PC-9 (cell line): Measurements from ENCODE around the gene CHST11. TPM values are rescaled to one million over a fixed set of nuclear protein-coding genes. Genes with fewer than 3 reads are reported as not detected.

Source experiments
- BruUV-seq: library from RNA; stranded (reverse); fragments of 400-500 nt; replicated peaks from 2 replicates; lab custom pipeline; 2021; lab: Mats Ljungman, UMichigan
- CTCF ChIA-PET: fragments of 300-600 bp; sonication (Branson Sonifier 250); formaldehyde crosslinking; loops from one replicate; lab custom pipeline; 2022; ENCODE audit warnings: antibody characterized with exemption; lab: Charles Lee
- POLR2A ChIA-PET: fragments of 300-600 bp; sonication (Branson Sonifier 250); formaldehyde crosslinking; loops from one replicate; lab custom pipeline; 2022; ENCODE audit warnings: antibody characterized with exemption; ENCODE audit not compliant: unreplicated experiment; lab: Charles Lee
- DNase-seq, 2 experiments: peaks; one replicate each; pipeline versions ENCODE4 v3.0.0 to v3.0.0-alpha.2; 2015 to 2022; ENCODE audit warnings: mixed read lengths in 1 of 2
- H2AFZ ChIP-seq: fragments of 200-600 bp; sonication (generic); 2 replicates; pipeline ENCODE4 v1.8.1; 2017; ENCODE audit warnings: antibody characterized with exemption
- H3F3A ChIP-seq: fragments of 200-600 bp; sonication (generic); 2 replicates; pipeline ENCODE4 v1.8.1; 2017; ENCODE audit warnings: antibody characterized with exemption, mild to moderate bottlenecking, low read depth; ENCODE audit not compliant: insufficient read depth
- H3K27ac ChIP-seq: fragments of 200-600 bp; sonication (generic); 2 replicates; pipeline ENCODE4 v1.6.1; 2016; ENCODE audit warnings: mixed run types
- H3K27me3 ChIP-seq: fragments of 200-600 bp; sonication (generic); 2 replicates; pipeline ENCODE4 v1.6.1; 2016; ENCODE audit warnings: low read depth, mixed run types; ENCODE audit not compliant: insufficient read depth
- H3K36me3 ChIP-seq: fragments of 200-600 bp; sonication (generic); 2 replicates; pipeline ENCODE4 v1.6.1; 2016; ENCODE audit warnings: low read depth, mixed run types
- H3K4me1 ChIP-seq: fragments of 200-600 bp; sonication (generic); replicated peaks from 2 replicates; pipeline ENCODE4 v1.6.1; 2016; ENCODE audit warnings: mixed run types; ENCODE audit not compliant: insufficient read depth
- H3K4me2 ChIP-seq: fragments of 200-600 bp; sonication (generic); 2 replicates; pipeline ENCODE4 v1.6.1; 2017; ENCODE audit warnings: mixed run types
- H3K4me3 ChIP-seq: fragments of 200-600 bp; sonication (generic); 2 replicates; pipeline ENCODE4 v1.6.1; 2016; ENCODE audit warnings: mixed run types
- H3K79me2 ChIP-seq: fragments of 200-600 bp; sonication (generic); 2 replicates; pipeline ENCODE4 v1.6.1; 2017; ENCODE audit warnings: low read depth, mixed run types
- H3K9me2 ChIP-seq: fragments of 200-600 bp; sonication (generic); 2 replicates; pipeline ENCODE4 v1.8.1; 2017; ENCODE audit warnings: mild to moderate bottlenecking; ENCODE audit not compliant: insufficient read depth
- H3K9me3 ChIP-seq: fragments of 200-600 bp; sonication (generic); 2 replicates; pipeline ENCODE4 v1.8.1; 2016; ENCODE audit warnings: low read depth; ENCODE audit not compliant: insufficient read depth
- H4K20me1 ChIP-seq: fragments of 200-600 bp; sonication (generic); 2 replicates; pipeline ENCODE4 v1.8.1; 2017; ENCODE audit not compliant: insufficient read depth
- CTCF ChIP-seq: fragments of 200-600 bp; sonication (generic); conservative IDR thresholded peaks from 2 replicates; pipeline ENCODE4 v1.6.1; 2017; ENCODE audit warnings: mixed run types, antibody characterized with exemption, mild to moderate bottlenecking, moderate library complexity
- EZH2 ChIP-seq: fragments of 200-600 bp; sonication (generic); IDR thresholded peaks from 2 replicates; pipeline ENCODE4 v1.8.0; 2017; ENCODE audit warnings: antibody characterized with exemption, low read depth
- intact Hi-C: fragments of 100-400 bp; cut with micrococcal nuclease; formaldehyde crosslinking; loops from one replicate; pipeline ENCODE4 v1.10.0; 2022; ENCODE audit not compliant: unreplicated experiment
- total RNA-seq: library from RNA; stranded (reverse); gene quantifications from 2 replicates; pipeline ENCODE4 v1.2.3, GENCODE V29; 2021

The CHST11 gene
- total RNA-seq, 1 experiment from 2014 or later, result 39.9 TPM

GRCh38 chr12:104764225-104765091 lies 307.7 kb downstream of the CHST11 start:
- TF ChIP-seq CTCF (no peak), EZH2 (no peak)
- no TSS peak for BruUV-seq
- Histone ChIP-seq H3K4me1 (no peaks in the 10 kb centered on the region; the same call in 1 of the 2 replicates), H3K9me2 (no peaks in the 10 kb centered on the region), H3K27ac (no peak overlapping the region), H3K36me3 (no peaks in the 10 kb centered on the region; the same call in 1 of the 2 replicates), H3K27me3 (no peaks in the 10 kb centered on the region), H4K20me1 (no peaks in the 10 kb centered on the region; the same call in none of the 2 replicates), H3K79me2 (no peaks in the 10 kb centered on the region), H3K9me3 (no peaks in the 10 kb centered on the region), H3K4me3 (no peak overlapping the region), H3K4me2 (no peak overlapping the region), H2AFZ (no peak overlapping the region), H3F3A (peaks cover 31% of the 10 kb centered on the region; the same call in 1 of the 2 replicates)
- ChIA-PET CTCF (interaction anchor here (0.6 kb wide), 1 partner anchor 107 kb away, joined by 7 read pairs; no protein-coding TSS in a partner anchor), POLR2A (no interaction called here)
- DNase-seq, result no peak
- intact Hi-C loops, result no loop called here

GRCh38 chr12:104767261-104767660 lies 310.5 kb downstream of the CHST11 start:
- Histone ChIP-seq H3K4me3 (no peak overlapping the region), H3K9me3 (no peaks in the 10 kb centered on the region; the same call in 1 of the 2 replicates), H3K4me1 (no peaks in the 10 kb centered on the region; the same call in 1 of the 2 replicates), H3K9me2 (no peaks in the 10 kb centered on the region), H3K27ac (no peak overlapping the region), H3F3A (peaks cover 31% of the 10 kb centered on the region; the same call in 1 of the 2 replicates), H3K27me3 (no peaks in the 10 kb centered on the region), H4K20me1 (no peaks in the 10 kb centered on the region), H3K36me3 (no peaks in the 10 kb centered on the region), H3K4me2 (no peak overlapping the region), H3K79me2 (no peaks in the 10 kb centered on the region), H2AFZ (no peak overlapping the region)
- no peak for TF ChIP-seq EZH2
- no peak for TF ChIP-seq CTCF
- BruUV-seq, result no TSS peak
- POLR2A ChIA-PET, result no interaction called here
- no peak for DNase-seq
- CTCF ChIA-PET, result no interaction called here
- intact Hi-C loops, result no loop called here

- no peak overlapping the region for H2AFZ ChIP-seq
- no peaks in the 10 kb centered on the region for H3K27me3 ChIP-seq
- no peaks in the 10 kb centered on the region for H3K36me3 ChIP-seq
- peaks cover 26% of the 10 kb centered on the region; the same call in 1 of the 2 replicates for H3F3A ChIP-seq
- H3K27ac ChIP-seq, result no peak overlapping the region
- H4K20me1 ChIP-seq, result no peaks in the 10 kb centered on the region
- H3K4me2 ChIP-seq, result no peak overlapping the region
- POLR2A ChIA-PET, result no interaction called here
- BruUV-seq, result no TSS peak
- no peak overlapping the region for H3K4me3 ChIP-seq
- TF ChIP-seq EZH2 (no peak), CTCF (no peak)
- intact Hi-C loops, result no loop called here
- H3K9me2 ChIP-seq, result no peaks in the 10 kb centered on the region
- DNase-seq, result no peak
- CTCF ChIA-PET, result no interaction called here
- no peaks in the 10 kb centered on the region for H3K79me2 ChIP-seq
- H3K9me3 ChIP-seq, result no peaks in the 10 kb centered on the region; the same call in 1 of the 2 replicates
- H3K4me1 ChIP-seq, result no peaks in the 10 kb centered on the region; the same call in 1 of the 2 replicates
Measured at GRCh38 chr12:104768033-104768432, 311.3 kb downstream of the CHST11 start.
